Measurements from ENCODE around the gene SLC12A6.

- TF ChIP-seq CTCF (tag by site-specific recombination; IDR thresholded peaks at IDR 0.05): peak; percentile 88
- TF ChIP-seq ZBTB44 (tag by site-specific recombination; IDR thresholded peaks at IDR 0.05): peak; percentile 76
- no peak for TF ChIP-seq MEIS1 (CRISPR knock-in tag; IDR thresholded peaks at IDR 0.05; ENCODE audit: borderline replicate concordance)
- peak; percentile 29; the same call in 1 of the 2 replicates for TF ChIP-seq ZNF2 (tag by site-specific recombination; IDR thresholded peaks at IDR 0.05)
- TF ChIP-seq ZNF449 (tag by site-specific recombination; IDR thresholded peaks at IDR 0.05): peak; percentile 62; the same call in 1 of the 2 replicates
- TF ChIP-seq KLF1 (tag by site-specific recombination; IDR thresholded peaks at IDR 0.05): 0 out of 2 replicates have a peak, but pooled peaks have one; percentile 38
- 0 out of 2 replicates have a peak, but pooled peaks have one; percentile 27 for TF ChIP-seq REST (tag by site-specific recombination; IDR thresholded peaks at IDR 0.05)
- no peak for TF ChIP-seq ZNF274 (IDR thresholded peaks at IDR 0.05; ENCODE audit: low read length)
- no peak for TF ChIP-seq ZNF274 (tag by site-specific recombination; IDR thresholded peaks at IDR 0.05; ENCODE audit: borderline replicate concordance)
- TF ChIP-seq KLF10 (tag by site-specific recombination; IDR thresholded peaks at IDR 0.05): no peak; the same call in 1 of the 2 replicates
Observed at GRCh38 chr15:34342737-34343575, 5.4 kb upstream of the SLC12A6 start, which contains the start of the genes NOP10 and NUTM1.
